DMS53 treated with DMSO at 0.1 percent for 48 hours (cell line): ENCODE data around the gene NSRP1.
"Not testable (repeated sequence)": the region's sequence is repeated elsewhere in the genome, so short reads cannot be mapped to it uniquely, and the experiment has no call there.

Source experiments
- DNase-seq: peaks from one replicate; lab custom pipeline; 2025; ENCODE audit not compliant: unreplicated experiment; lab: John Stamatoyannopoulos, UW

The NSRP1 gene

GRCh38 chr17:30118635-30119034, 2.0 kb downstream of the NSRP1 start:
- DNase-seq: not testable (repeated sequence)

GRCh38 chr17:30124273-30124796, 7.7 kb downstream of the NSRP1 start:
- no peak for DNase-seq

- DNase-seq: no peak
Observed at GRCh38 chr17:30130121-30130520, 13.5 kb downstream of the NSRP1 start.

GRCh38 chr17:30132615-30133014, 16.0 kb downstream of the NSRP1 start:
- no peak for DNase-seq

GRCh38 chr17:30133197-30133596, 16.6 kb downstream of the NSRP1 start:
- DNase-seq: no peak

- DNase-seq: no peak
Observed at GRCh38 chr17:30134551-30134950, 17.9 kb downstream of the NSRP1 start.

GRCh38 chr17:30137158-30137557, 20.5 kb downstream of the NSRP1 start:
- no peak for DNase-seq

GRCh38 chr17:30147860-30148259, 31.2 kb downstream of the NSRP1 start:
- DNase-seq: not testable (repeated sequence)

- no peak for DNase-seq
Observed at GRCh38 chr17:30148376-30148775, 31.8 kb downstream of the NSRP1 start.

- no peak for DNase-seq
Observed at GRCh38 chr17:30151471-30151870, 34.9 kb downstream of the NSRP1 start.

- no peak for DNase-seq
Observed at GRCh38 chr17:30153463-30153862, 36.8 kb downstream of the NSRP1 start.

GRCh38 chr17:30155389-30155788, 38.8 kb downstream of the NSRP1 start:
- no peak for DNase-seq

GRCh38 chr17:30158896-30159625, 42.4 kb downstream of the NSRP1 start:
- no peak for DNase-seq

- no peak for DNase-seq
Observed at GRCh38 chr17:30160419-30161172, 44.0 kb downstream of the NSRP1 start.

- no peak for DNase-seq
Observed at GRCh38 chr17:30161601-30162000, 45.0 kb downstream of the NSRP1 start.

- DNase-seq: no peak
Observed at GRCh38 chr17:30164531-30164930, 47.9 kb downstream of the NSRP1 start.

GRCh38 chr17:30165147-30165546, 48.5 kb downstream of the NSRP1 start:
- no peak for DNase-seq

GRCh38 chr17:30165960-30166359, 49.3 kb downstream of the NSRP1 start:
- no peak for DNase-seq

- DNase-seq: peak; percentile 7
Observed at GRCh38 chr17:30170415-30170987, 53.9 kb downstream of the NSRP1 start.

- DNase-seq: no peak
Observed at GRCh38 chr17:30172560-30172959, 55.9 kb downstream of the NSRP1 start.

- DNase-seq: no peak
Observed at GRCh38 chr17:30173649-30174048, 57.0 kb downstream of the NSRP1 start.

- no peak for DNase-seq
Observed at GRCh38 chr17:30174556-30174955, 57.9 kb downstream of the NSRP1 start.
